CD4-positive, alpha-beta memory T cell (primary cell): Measurements from ENCODE around the gene ASGR1. TPM values are rescaled to one million over a fixed set of nuclear protein-coding genes. Genes with fewer than 3 reads are reported as not detected.
"Not testable (repeated sequence)": the region's sequence is repeated elsewhere in the genome, so short reads cannot be mapped to it uniquely, and the experiment has no call there.

Source experiments
- CTCF ChIA-PET: fragments of 350-600 bp; sonication (Branson Sonifier 250); formaldehyde crosslinking; loops from one replicate; lab custom pipeline; 2021; ENCODE audit warnings: inconsistent platforms; ENCODE audit not compliant: partially characterized antibody; lab: Charles Lee
- POLR2A ChIA-PET: fragments of 350-600 bp; sonication (Branson Sonifier 250); formaldehyde crosslinking; loops from one replicate; lab custom pipeline; 2021; ENCODE audit not compliant: partially characterized antibody; lab: Charles Lee
- DNase-seq, 5 donors: peaks; one replicate each; pipeline versions ENCODE4 v3.0.0 to v3.0.0-alpha.2; 2020 to 2022; ENCODE audit warnings: mixed read lengths in 1 of 5
- H3K27ac ChIP-seq: one replicate; pipeline ENCODE4 v1.7.0; 2013; ENCODE audit warnings: low read depth, low read length
- H3K27me3 ChIP-seq: 2 replicates; pipeline ENCODE4 v1.7.0; 2013; ENCODE audit warnings: mild to moderate bottlenecking, low read length, moderate library complexity; ENCODE audit not compliant: insufficient read depth
- H3K36me3 ChIP-seq: 2 replicates; pipeline ENCODE4 v1.7.0; 2013; ENCODE audit warnings: mild to moderate bottlenecking, low read length, moderate library complexity; ENCODE audit not compliant: insufficient read depth
- H3K4me1 ChIP-seq: 2 replicates; pipeline ENCODE4 v1.7.0; 2013; ENCODE audit warnings: mild to moderate bottlenecking, low read length, moderate library complexity; ENCODE audit not compliant: insufficient read depth
- H3K4me3 ChIP-seq, 2 donors: one replicate each; pipeline ENCODE4 v1.7.0; 2013; ENCODE audit warnings: low read length in 2 of 2, mild to moderate bottlenecking in 1 of 2
- H3K9me3 ChIP-seq, 2 donors: one replicate each; pipeline ENCODE4 v1.7.0; 2013; ENCODE audit warnings: low read length in 2 of 2, control low read depth in 1 of 2; ENCODE audit not compliant: control insufficient read depth in 1 of 2
- H3K27ac Mint-ChIP-seq, 7 donors: one replicate each; pipeline ENCODE4 v1.8.0; 2020 to 2021; ENCODE audit warnings: mixed read lengths in 7 of 7, mild to moderate bottlenecking in 6 of 7, inconsistent platforms in 3 of 7, moderate library complexity in 3 of 7
- H3K27me3 Mint-ChIP-seq, 2 donors: one replicate each; pipeline ENCODE4 v1.8.0; 2020 to 2021; ENCODE audit warnings: mixed read lengths in 2 of 2
- H3K36me3 Mint-ChIP-seq, 2 donors: one replicate each; pipeline ENCODE4 v1.8.0; 2020 to 2021; ENCODE audit warnings: mixed read lengths in 2 of 2, inconsistent platforms in 1 of 2, mild to moderate bottlenecking in 1 of 2
- H3K4me1 Mint-ChIP-seq, 4 donors: one replicate each; pipeline ENCODE4 v1.8.0; 2020 to 2021; ENCODE audit warnings: mixed read lengths in 4 of 4, mild to moderate bottlenecking in 1 of 4
- H3K4me3 Mint-ChIP-seq, 8 donors: one replicate each; pipeline ENCODE4 v1.8.0; 2020 to 2021; ENCODE audit warnings: mixed read lengths in 8 of 8, mild to moderate bottlenecking in 7 of 8, moderate library complexity in 6 of 8, inconsistent platforms in 3 of 8
- H3K9me3 Mint-ChIP-seq, 8 donors: one replicate each; pipeline ENCODE4 v1.8.0; 2020 to 2021; ENCODE audit warnings: mixed read lengths in 8 of 8, mild to moderate bottlenecking in 5 of 8, inconsistent platforms in 3 of 8, moderate library complexity in 1 of 8
- intact Hi-C: fragments of 100-400 bp; cut with micrococcal nuclease; formaldehyde crosslinking; loops from one replicate; pipeline ENCODE4 v1.15.1; 2023
- polyA plus RNA-seq, 2 donors: library from polyadenylated mRNA; unstranded; fragments of 300-500 nt; fragmentation: Illumina TruSeq; gene quantifications; one replicate each; pipeline ENCODE4 v1.2.3, GENCODE V29; 2021
- total RNA-seq, 2 experiments: library from RNA; stranded (reverse); gene quantifications; one replicate each; pipeline ENCODE4 v1.2.3, GENCODE V29; 2021

ASGR1 gene
- total and polyA plus RNA-seq, 4 experiments from 2014 or later = not detected

DNA sequence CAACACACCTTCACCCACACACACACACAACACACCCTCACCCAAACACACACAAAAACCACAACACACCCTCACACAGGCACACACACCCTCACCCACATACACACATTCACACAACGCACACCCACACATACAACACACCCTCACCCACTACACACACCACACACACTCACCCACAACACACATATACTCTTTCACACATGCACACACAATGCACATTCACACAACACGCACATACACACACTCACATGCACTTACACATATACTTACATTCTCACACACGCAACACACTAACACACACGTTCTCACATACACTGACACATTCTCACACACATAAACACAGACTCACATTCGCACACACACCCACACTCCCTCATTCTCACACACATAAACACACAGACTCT, 3.8 kb downstream of the ASGR1 start:
- Mint-ChIP-seq H3K27me3 (peaks cover 8 to 11% of the 10 kb centered on the region in 2 donors), H3K9me3 (peaks cover 0 to 8% (median 3%) of the 10 kb centered on the region in 8 donors), H3K27ac (no peak overlapping the region), H3K4me3 (no peak overlapping the region), H3K36me3 (peaks cover 0 to 1% of the 10 kb centered on the region in 2 donors), H3K4me1 (peaks cover 7 to 12% (median 8%) of the 10 kb centered on the region in 4 donors)
- H3K27me3 ChIP-seq = peaks cover 18% of the 10 kb centered on the region
- H3K27ac ChIP-seq = no peak overlapping the region
- POLR2A ChIA-PET = no interaction called here
- no peaks in the 10 kb centered on the region for H3K36me3 ChIP-seq
- CTCF ChIA-PET = no interaction called here
- H3K4me3 ChIP-seq = no peak overlapping the region
- DNase-seq = no peak
- no peaks in the 10 kb centered on the region for H3K9me3 ChIP-seq
- intact Hi-C loops = no loop called here
- H3K4me1 ChIP-seq = peaks cover 25% of the 10 kb centered on the region

DNA sequence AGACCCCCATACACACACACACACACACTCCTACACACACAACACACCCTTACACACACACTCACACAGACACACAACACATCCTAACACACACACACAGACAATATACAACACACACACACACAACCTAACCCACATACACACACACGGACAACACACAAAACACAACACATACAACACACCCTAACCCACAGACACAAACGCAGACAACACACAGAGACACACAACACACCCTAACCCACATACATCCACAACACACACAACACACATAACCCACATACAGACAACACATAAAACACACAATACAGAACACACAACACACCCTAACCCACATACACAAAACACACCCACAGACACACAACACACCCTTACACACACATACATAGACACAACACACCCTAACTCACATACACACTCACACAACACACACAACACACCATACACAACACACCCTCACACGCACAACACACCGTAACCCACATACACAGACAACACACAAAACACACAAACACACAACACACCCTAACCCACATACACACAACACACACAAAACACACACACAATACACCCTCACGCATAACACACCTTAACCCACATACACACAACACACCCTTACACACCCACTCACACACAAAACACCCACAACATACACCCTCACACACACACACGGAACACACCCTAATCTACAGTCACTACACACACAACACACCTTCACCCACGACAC, 4.4 kb downstream of the ASGR1 start:
- Mint-ChIP-seq H3K4me1 (peaks cover 7 to 12% (median 8%) of the 10 kb centered on the region in 4 donors), H3K36me3 (peaks cover 0 to 1% of the 10 kb centered on the region in 2 donors), H3K4me3 (no peak overlapping the region), H3K9me3 (peaks cover 0 to 11% (median 6%) of the 10 kb centered on the region in 8 donors), H3K27me3 (peaks cover 8 to 11% of the 10 kb centered on the region in 2 donors), H3K27ac (no peak overlapping the region)
- ChIA-PET CTCF (no interaction called here), POLR2A (no interaction called here)
- H3K27ac ChIP-seq = no peak overlapping the region
- no peaks in the 10 kb centered on the region for H3K36me3 ChIP-seq
- H3K4me1 ChIP-seq = peaks cover 25% of the 10 kb centered on the region
- no peaks in the 10 kb centered on the region for H3K9me3 ChIP-seq
- peaks cover 18% of the 10 kb centered on the region for H3K27me3 ChIP-seq
- intact Hi-C loops = no loop called here
- DNase-seq = peak in 1 of 5 donors; percentile 13
- peak overlapping the region in 1 of 2 donors; percentile 1 for H3K4me3 ChIP-seq

DNA sequence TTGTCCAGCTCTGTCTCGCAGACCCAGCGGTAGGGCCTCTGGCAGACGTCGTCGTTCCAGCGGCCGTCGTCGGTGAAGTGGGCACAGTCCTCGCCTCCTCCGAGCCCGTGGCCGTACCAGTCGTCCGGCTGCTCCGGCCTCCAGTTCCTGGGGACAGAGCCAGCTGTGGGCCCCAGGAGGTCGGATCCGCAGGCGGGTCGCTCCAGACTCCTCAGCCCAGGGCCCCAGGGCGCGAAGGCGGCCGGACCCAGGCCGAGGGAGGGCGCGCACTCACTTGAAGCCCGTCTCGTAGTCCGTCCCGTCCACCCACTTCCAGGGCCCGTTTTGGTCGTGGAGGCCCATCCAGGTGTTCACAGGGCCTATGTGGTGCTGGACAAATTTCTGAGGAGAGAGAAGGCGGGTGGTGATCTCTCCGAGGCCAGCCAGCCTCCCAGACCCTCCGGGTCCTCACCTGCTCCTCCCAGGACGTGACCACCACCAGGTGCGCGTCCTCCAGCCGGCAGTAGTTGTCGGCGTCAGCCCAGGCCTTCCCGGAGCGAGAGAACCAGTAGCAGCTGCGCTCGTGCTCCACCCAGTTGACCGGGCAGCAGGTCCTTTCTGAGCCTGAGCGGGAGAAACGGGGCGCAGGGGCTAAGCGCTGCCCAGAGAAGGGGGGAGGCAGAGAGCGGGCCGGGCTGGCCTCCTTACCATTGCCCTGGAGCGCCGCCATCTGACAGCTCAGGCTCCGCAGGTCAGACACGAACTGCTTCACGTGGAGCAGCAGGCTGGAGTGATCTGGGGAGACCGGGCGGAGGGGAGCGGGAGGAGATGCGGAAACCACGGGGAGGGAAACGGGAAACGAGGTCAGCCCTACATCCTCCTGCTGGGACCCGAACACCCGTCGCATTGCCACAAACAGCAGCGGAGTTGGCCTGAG, 5.2 kb downstream of the ASGR1 start:
- CTCF ChIA-PET = interaction anchor here (1.1 kb wide), 1 partner anchor 38 kb away, joined by 3 read pairs; no protein-coding TSS in a partner anchor
- peaks cover 0 to 3% of the 10 kb centered on the region in 2 donors for H3K36me3 Mint-ChIP-seq
- peaks cover 0 to 18% (median 12%) of the 10 kb centered on the region in 8 donors for H3K9me3 Mint-ChIP-seq
- no peak overlapping the region for H3K27ac Mint-ChIP-seq
- Histone ChIP-seq H3K27me3 (peaks cover 18% of the 10 kb centered on the region), H3K9me3 (no peaks in the 10 kb centered on the region), H3K36me3 (no peaks in the 10 kb centered on the region), H3K4me1 (peaks cover 25% of the 10 kb centered on the region), H3K27ac (no peak overlapping the region), H3K4me3 (peak overlapping the region in 1 of 2 donors; percentile 1)
- peaks cover 7 to 11% of the 10 kb centered on the region in 2 donors for H3K27me3 Mint-ChIP-seq
- peak; percentile 34 to 56 (median 41) for DNase-seq
- peaks cover 7 to 12% (median 8%) of the 10 kb centered on the region in 4 donors for H3K4me1 Mint-ChIP-seq
- POLR2A ChIA-PET = interaction anchor here (0.6 to 0.7 kb wide), 2 partner anchors 128 to 1632 kb away, joined by 3 to 4 read pairs; no protein-coding TSS in a partner anchor
- intact Hi-C loops = no loop called here
- H3K4me3 Mint-ChIP-seq = no peak overlapping the region

- DNase-seq, CTCF ChIA-PET: not testable (repeated sequence)
Measured at GRCh38 chr17:7172522-7173191, 6.5 kb downstream of the ASGR1 start.

DNA sequence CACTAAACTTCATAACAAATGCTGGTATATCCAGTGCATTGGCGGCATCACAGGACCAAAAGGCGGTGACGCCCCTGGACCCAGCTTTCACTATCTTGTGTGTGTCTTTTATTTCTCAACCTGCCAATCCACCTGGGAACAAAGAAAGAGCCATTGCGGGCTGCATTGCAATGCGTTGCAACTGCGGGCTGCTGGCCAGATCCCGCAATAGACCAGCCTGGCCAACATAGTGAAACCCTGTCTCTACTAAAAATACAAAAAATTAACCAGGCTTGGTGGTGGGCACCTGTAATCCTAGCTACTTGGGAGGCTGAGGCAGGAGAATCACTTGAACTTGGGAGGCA, 9.6 kb downstream of the ASGR1 start:
- POLR2A ChIA-PET, H3K4me3 Mint-ChIP-seq, H3K4me1 ChIP-seq, H3K27me3 Mint-ChIP-seq, H3K4me1 Mint-ChIP-seq, H3K27ac Mint-ChIP-seq, H3K36me3 Mint-ChIP-seq, DNase-seq, H3K27ac ChIP-seq, H3K36me3 ChIP-seq, CTCF ChIA-PET, H3K27me3 ChIP-seq, H3K9me3 ChIP-seq, intact Hi-C loops, H3K4me3 ChIP-seq: not testable (repeated sequence)
- peaks cover 0 to 24% (median 12%) of the 10 kb centered on the region in 8 donors for H3K9me3 Mint-ChIP-seq

More at GRCh38 chr17:7172522-7173191, 6.5 kb downstream of the ASGR1 start:
- H3K4me3 Mint-ChIP-seq, H3K36me3 Mint-ChIP-seq, H3K27me3 Mint-ChIP-seq, H3K9me3 ChIP-seq, H3K4me1 Mint-ChIP-seq, H3K27ac ChIP-seq, intact Hi-C loops, H3K36me3 ChIP-seq, H3K27ac Mint-ChIP-seq, H3K4me3 ChIP-seq: not testable (repeated sequence)
- POLR2A ChIA-PET = interaction anchor here (0.6 to 0.7 kb wide), 2 partner anchors 127 to 1633 kb away, joined by 3 to 4 read pairs; no protein-coding TSS in a partner anchor
- Histone ChIP-seq H3K27me3 (peaks cover 11% of the 10 kb centered on the region), H3K4me1 (peaks cover 20% of the 10 kb centered on the region)
- H3K9me3 Mint-ChIP-seq = peaks cover 0 to 24% (median 12%) of the 10 kb centered on the region in 8 donors

DNA sequence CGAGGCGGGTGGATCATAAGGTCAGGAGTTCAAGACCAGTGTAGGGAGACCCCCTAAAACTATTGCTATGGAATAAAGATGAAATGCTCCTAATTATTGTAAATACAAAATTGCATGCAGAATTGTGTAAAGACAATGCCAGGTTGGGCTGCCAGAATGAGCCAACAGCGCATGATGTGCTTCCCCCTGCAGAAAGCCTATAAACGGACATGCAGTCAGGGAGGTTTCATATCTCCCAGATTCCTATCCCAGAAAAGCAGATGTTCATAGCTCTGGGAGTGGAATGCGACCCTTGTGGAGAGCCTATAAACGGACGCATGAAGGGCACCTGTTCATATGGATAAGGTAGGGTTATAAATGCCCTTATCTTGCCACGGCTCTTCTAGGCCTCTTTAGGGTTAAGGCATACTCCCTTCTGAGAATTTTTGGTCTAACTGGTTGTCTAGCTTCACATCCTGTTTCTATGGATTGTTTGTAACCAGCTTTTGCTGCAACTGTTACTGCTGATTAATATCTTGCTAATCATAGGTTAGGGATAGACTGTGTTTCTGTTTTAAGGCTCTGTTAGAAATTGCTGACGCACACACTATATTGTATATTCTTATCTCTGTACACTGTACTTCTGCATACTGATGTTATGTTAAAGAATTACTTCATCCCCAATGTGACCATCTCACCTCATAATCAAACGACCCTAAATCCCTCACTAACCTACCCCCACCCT, 10.2 kb downstream of the ASGR1 start:
- H3K4me1 ChIP-seq, H3K9me3 ChIP-seq, POLR2A ChIA-PET, H3K27me3 ChIP-seq, H3K36me3 ChIP-seq, H3K4me1 Mint-ChIP-seq, DNase-seq, H3K27ac ChIP-seq, CTCF ChIA-PET, H3K4me3 Mint-ChIP-seq, intact Hi-C loops, H3K4me3 ChIP-seq, H3K36me3 Mint-ChIP-seq, H3K27me3 Mint-ChIP-seq, H3K27ac Mint-ChIP-seq: not testable (repeated sequence)
- H3K9me3 Mint-ChIP-seq = peaks cover 0 to 24% (median 12%) of the 10 kb centered on the region in 8 donors
